Measurements from ENCODE around the gene PPM1L.

GRCh38 chr3:160719710-160720109 lies 36.3 kb upstream of the PPM1L start:
- no peak for TF ChIP-seq POLR2AphosphoS5 (IDR thresholded peaks at IDR 0.05; ENCODE audit: low read depth, low read length)
- no peak for TF ChIP-seq POLR2A (IDR thresholded peaks at IDR 0.05; ENCODE audit: low read depth, low read length)
- TF ChIP-seq TAF1 (IDR thresholded peaks at IDR 0.05; ENCODE audit: low read depth, low read length) = no peak
- TF ChIP-seq PAX5 (IDR thresholded peaks at IDR 0.05; ENCODE audit: insufficient read depth, low read length, severe bottlenecking) = no peak

All from GM12891 (cell line).